GM18508 (cell line): ENCODE measurements around the gene CORT.
A peak's percentile ranks its signal among the peaks of the same experiment; 100 is the strongest.
"Not testable (repeated sequence)": the region's sequence is repeated elsewhere in the genome, so short reads cannot be mapped to it uniquely, and the experiment has no call there.

Experiments used
- ATAC-seq: cut with Tn5 transposase; IDR thresholded peaks from one replicate; pipeline ENCODE4 v1.9.1; 2021; ENCODE audit warnings: moderate number of reproducible peaks; ENCODE audit not compliant: insufficient read depth, unreplicated experiment

Gene CORT

DNA sequence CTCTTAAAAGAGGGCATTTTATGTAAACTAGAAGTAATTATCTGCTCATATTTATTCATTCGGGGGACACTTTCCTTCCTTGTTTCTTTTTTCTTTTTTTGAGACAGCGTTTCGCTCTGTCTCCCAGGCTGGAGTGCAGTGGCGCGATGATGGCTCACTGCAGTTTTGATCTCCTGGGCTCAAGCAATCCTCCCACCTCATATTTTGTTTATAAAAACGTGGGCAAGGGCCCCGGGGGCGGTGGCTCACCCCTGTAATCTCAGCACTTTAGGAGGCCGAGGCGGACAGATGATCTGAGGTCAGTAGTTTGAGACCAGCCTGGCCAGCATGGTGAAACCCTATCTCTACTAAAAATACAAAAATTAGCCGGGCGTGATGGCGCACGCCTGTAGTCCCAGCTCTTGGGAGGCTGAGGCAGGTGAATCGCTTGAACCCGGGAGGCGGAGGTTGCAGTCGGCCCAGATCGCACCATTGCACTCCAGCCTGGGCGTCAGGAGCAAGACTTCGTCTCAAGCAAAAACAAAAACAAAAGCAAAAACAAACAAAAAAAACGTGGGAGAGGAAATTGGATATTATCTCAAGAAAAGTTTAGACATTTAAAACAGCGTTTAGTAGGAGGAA, 23.4 kb downstream of the CORT start:
- ATAC-seq, result no peak

DNA sequence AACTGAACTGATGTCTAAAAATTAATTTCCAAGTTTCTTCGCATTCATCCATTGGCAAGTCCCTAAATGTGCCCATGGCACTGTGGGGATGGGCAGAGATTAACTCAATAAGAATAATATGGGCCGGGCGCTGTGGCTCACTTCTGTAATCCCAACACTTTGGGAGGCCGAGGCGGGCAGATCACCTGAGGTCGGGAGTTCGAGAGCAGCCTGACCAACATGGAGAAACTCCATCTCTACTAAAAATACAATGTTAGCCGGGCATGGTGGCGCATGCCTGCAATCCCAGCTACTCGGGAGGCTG, 24.4 kb downstream of the CORT start:
- not testable (repeated sequence) for ATAC-seq

GRCh38 chr1:10474613-10475507, 25.0 kb downstream of the CORT start, which contains the start of gene PEX14:
Gene PEX14, plus strand, starts transcription at chr1:10474950. Its CDS starts 17 bp downstream, at chr1:10474967.
- ATAC-seq, result peak; percentile 39

GRCh38 chr1:10475510-10475909, 25.7 kb downstream of the CORT start:
- no peak for ATAC-seq

- ATAC-seq, result no peak
Measured at GRCh38 chr1:10479296-10479695, 29.5 kb downstream of the CORT start.

GRCh38 chr1:10480614-10481013, 30.8 kb downstream of the CORT start:
- ATAC-seq, result no peak

- ATAC-seq, result no peak
Measured at GRCh38 chr1:10484521-10484920, 34.7 kb downstream of the CORT start.

GRCh38 chr1:10489291-10490055, 39.6 kb downstream of the CORT start:
- ATAC-seq, result no peak

GRCh38 chr1:10490286-10490970, 40.6 kb downstream of the CORT start:
- no peak for ATAC-seq

- no peak for ATAC-seq
Measured at GRCh38 chr1:10494418-10494753, 44.6 kb downstream of the CORT start.

DNA sequence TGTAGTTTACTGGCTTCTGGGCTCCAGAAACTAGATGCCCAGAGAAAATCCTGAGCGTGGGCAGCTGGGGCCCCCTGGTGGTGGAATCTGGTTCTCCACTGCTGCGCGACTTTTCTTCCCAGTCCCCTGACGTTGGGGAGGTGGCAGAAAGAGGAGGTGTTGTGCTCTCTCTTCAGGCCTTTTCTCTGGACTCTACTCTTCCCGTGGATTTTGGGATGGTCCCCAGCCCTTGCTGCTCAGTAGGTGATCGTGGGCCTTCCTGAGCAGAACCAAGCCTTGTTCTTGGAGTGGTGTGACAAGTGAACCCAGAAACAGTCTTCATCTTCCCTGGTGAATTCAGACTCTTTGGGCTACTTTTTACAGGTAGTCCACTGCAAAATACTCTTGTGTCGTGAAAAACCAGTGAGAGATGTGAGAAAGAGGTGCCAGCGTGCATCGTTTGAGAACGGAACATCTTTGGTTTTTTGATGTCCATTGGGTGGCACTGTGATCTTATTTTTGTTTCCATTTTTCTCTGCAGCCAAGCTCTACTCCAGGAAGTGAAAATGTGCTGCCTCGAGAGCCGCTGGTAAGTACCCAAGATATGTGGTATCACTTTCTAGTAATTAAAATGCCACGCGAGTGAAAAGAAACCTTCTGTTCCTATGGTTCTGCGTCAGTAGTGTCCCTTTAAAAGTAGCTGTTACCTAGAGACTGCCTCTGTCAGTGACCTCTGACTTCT, 45.1 kb downstream of the CORT start:
- ATAC-seq, result peak; percentile 69

- ATAC-seq, result no peak
Measured at GRCh38 chr1:10495475-10495817, 45.6 kb downstream of the CORT start.

GRCh38 chr1:10495952-10496351, 46.1 kb downstream of the CORT start:
- no peak for ATAC-seq

GRCh38 chr1:10497109-10497508, 47.3 kb downstream of the CORT start:
- ATAC-seq, result no peak

- ATAC-seq, result no peak
Measured at GRCh38 chr1:10498231-10498630, 48.4 kb downstream of the CORT start.
